Activated T-cell treated with anti-CD3 and anti-CD28 coated beads, Interleukin-2, amount 50 U/mL, for 72 hours (primary cell): ENCODE measurements around the gene MYL3. TPM values are rescaled to one million over a fixed set of nuclear protein-coding genes. Genes with fewer than 3 reads are reported as not detected.
"Not testable (repeated sequence)": the region's sequence is repeated elsewhere in the genome, so short reads cannot be mapped to it uniquely, and the experiment has no call there.

Experiments used
- ATAC-seq, 2 donors: fragments of 150-1000 bp; cut with Tn5 transposase; replicated peaks in 1 of 2; 2 replicates each; pipeline ENCODE4 v1.10.0; 2021; ENCODE audit warnings: moderate library complexity in 2 of 2, mild to moderate bottlenecking in 1 of 2
- DNase-seq, 2 donors: peaks; one replicate each; pipeline ENCODE4 v3.0.0; 2021 to 2022; ENCODE audit warnings: mixed read lengths in 1 of 2
- H3K27ac Mint-ChIP-seq: one replicate; pipeline ENCODE4 v1.8.0; 2022; ENCODE audit warnings: mild to moderate bottlenecking, moderate library complexity, mixed read lengths
- H3K27me3 Mint-ChIP-seq: one replicate; pipeline ENCODE4 v1.8.0; 2022; ENCODE audit warnings: low read depth, mixed read lengths
- H3K36me3 Mint-ChIP-seq, 2 donors: one replicate each; pipeline ENCODE4 v1.8.0; 2022; ENCODE audit warnings: mixed read lengths in 2 of 2, mild to moderate bottlenecking in 1 of 2; ENCODE audit not compliant: insufficient read depth in 2 of 2
- H3K4me1 Mint-ChIP-seq: one replicate; pipeline ENCODE4 v1.8.0; 2022; ENCODE audit warnings: low read depth, mixed read lengths
- H3K4me3 Mint-ChIP-seq, 2 donors: one replicate each; pipeline ENCODE4 v1.8.0; 2022; ENCODE audit warnings: mild to moderate bottlenecking in 2 of 2, mixed read lengths in 2 of 2, moderate library complexity in 2 of 2
- H3K9me3 Mint-ChIP-seq, 2 donors: one replicate each; pipeline ENCODE4 v1.8.0; 2022; ENCODE audit warnings: mixed read lengths in 2 of 2
- total RNA-seq, 2 donors: library from RNA; stranded (reverse); gene quantifications; one replicate each; pipeline ENCODE4 v1.2.3, GENCODE V29; 2022

Gene MYL3
- total RNA-seq = not detected

DNA sequence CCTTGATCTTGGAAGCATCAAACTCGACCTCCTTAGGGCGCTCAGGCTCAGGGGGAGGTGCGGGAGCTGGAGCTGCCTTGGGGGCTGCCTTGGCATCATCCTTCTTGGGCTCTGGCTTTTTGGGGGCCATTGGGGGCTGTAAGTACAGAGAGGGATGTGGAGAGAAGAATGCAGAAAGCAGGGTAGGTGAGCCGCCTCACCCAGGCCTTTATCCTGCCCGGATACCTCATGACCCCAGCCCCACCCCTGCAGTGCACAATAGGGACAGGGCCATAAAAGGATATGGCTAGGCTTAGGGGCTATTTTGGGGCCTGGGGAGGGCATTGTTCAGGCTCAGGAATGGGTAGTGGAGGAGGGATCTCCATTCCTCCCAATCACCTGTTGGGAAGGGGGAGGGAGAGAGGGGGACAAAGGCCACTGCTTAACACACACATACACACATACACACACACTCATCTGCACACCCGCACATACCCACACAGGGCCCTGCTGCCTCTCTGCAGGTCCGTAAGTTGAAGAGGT lies at the start of gene MYL3:
TSS of gene MYL3 (minus strand) at position 184 of the 522 bp plus-strand sequence. CDS start at position 130, 54 bp downstream.
- DNase-seq (no peak), ATAC-seq (no peak)
- no peaks in the 10 kb centered on the region for H3K27me3 Mint-ChIP-seq
- no peak within 1 kb of the TSS for H3K27ac Mint-ChIP-seq
- no peaks in the 10 kb centered on the region for H3K9me3 Mint-ChIP-seq
- no peaks in the 10 kb centered on the region for H3K4me1 Mint-ChIP-seq
- no peak within 1 kb of the TSS for H3K4me3 Mint-ChIP-seq
- no peaks in the 10 kb centered on the region for H3K36me3 Mint-ChIP-seq

DNA sequence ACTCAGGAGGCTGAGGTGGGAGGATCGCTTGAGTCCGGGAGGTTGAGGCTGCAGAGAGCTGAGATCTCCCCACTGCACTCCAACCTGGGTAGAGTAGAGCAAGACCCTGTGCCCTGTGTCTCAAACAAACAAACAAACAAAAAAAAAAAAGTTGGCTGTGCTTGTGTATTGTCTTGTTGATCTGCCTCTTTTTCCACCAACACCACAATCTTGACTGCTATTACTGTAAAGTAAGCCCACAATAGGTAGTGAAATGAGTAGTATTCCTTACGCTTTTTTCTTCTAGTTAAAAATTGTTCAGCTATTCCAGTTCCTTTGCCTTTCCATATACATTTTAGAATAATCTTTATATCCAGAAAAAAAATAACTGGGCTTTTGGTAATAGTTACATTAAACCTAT lies 49.7 kb upstream of the MYL3 start:
- ATAC-seq (peak; percentile 35 to 59), DNase-seq (no peak)
- Mint-ChIP-seq H3K27ac (no peak overlapping the region), H3K4me3 (no peak overlapping the region), H3K9me3 (peaks cover 2% of the 10 kb centered on the region in 2 donors), H3K36me3 (peaks cover 3 to 11% of the 10 kb centered on the region in 2 donors), H3K27me3 (no peaks in the 10 kb centered on the region), H3K4me1 (peaks cover 38% of the 10 kb centered on the region)

DNA sequence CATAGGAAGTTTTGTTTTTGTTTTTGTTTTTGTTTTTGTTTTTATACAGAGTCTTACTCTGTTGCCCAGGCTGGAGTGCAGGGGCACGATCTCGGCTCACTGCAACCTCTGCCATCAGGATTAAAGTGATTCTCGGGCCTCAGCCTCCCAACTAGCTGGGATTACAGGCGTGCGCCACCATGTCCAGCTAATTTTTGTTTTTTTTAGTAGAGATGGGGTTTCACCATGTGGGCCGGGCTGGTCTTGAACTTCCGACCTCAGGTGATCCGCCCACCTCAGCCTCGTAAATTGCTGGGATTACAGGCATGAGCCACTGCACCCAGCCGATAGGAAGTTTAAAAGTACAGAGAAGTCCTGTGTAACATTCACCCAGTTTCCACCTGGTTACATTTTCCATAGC lies 47.7 kb upstream of the MYL3 start:
- not testable (repeated sequence) for ATAC-seq, H3K9me3 Mint-ChIP-seq, H3K36me3 Mint-ChIP-seq, H3K27ac Mint-ChIP-seq, H3K27me3 Mint-ChIP-seq, H3K4me3 Mint-ChIP-seq, DNase-seq
- peaks cover 28% of the 10 kb centered on the region for H3K4me1 Mint-ChIP-seq

DNA sequence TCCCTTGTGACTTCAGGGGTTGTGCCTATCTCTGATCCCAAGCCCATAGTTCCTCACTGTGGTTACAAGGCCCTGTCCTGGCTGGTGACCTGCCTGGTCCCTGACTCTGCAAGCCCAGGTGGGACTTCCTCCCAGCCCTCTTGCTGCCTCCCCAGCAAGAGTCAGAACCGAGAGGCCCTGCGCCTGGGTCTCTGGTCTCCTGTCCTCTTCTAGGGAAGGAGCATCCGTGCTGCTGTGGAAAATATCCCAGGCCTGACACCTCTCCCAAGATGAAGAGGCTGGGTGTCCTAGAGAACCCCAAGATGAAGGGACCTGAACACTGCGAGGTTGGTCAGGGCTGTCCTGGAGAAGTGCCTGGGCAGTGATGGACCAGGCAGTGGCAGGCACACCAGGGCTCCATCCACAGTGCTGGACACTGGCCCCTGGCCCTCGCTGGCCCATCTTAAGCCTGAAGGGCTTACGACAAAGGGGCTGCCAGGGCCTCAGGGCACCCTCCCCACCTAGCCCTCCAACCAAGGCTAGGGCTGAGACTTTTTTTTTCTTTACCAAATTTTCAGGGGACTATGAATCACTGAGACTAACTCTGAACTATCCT lies 47.0 kb upstream of the MYL3 start:
- ATAC-seq = no peak
- no peak overlapping the region for H3K27ac Mint-ChIP-seq
- peaks cover 21% of the 10 kb centered on the region for H3K4me1 Mint-ChIP-seq
- no peak for DNase-seq
- no peaks in the 10 kb centered on the region for H3K27me3 Mint-ChIP-seq
- H3K36me3 Mint-ChIP-seq = no peaks in the 10 kb centered on the region
- no peak overlapping the region for H3K4me3 Mint-ChIP-seq
- no peaks in the 10 kb centered on the region for H3K9me3 Mint-ChIP-seq

DNA sequence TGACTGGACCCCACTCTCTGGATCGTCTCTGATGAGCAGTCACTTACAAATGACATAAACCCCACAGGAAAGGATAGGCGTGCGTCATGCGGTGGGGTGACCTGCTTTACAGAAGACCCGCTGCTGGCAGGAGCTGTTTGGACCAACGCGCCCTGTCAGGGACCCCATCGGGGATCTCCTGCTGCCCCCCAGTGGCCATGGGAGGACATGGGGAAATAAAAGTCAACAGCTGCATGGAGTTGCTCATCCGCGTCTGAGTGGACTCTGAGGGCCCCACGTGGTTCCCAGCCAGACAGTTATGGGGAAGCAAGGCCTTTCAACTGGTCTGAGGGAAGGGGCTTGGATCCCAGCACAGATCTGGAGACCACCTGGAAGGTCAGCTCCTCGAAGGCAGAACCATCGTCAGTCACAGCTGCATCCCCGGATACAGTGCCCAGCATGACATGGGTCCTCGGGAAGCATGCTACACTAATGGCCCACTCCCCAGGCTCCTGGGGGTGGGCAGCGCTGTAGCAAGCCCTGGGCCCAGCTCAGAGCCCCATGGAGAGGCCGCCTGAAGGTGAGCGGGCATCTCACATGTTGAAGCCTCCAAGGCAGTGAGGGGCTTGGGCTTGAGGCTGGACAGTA lies 46.4 kb upstream of the MYL3 start:
- Mint-ChIP-seq H3K27me3 (no peaks in the 10 kb centered on the region), H3K9me3 (no peaks in the 10 kb centered on the region), H3K4me1 (peaks cover 19% of the 10 kb centered on the region), H3K27ac (no peak overlapping the region), H3K4me3 (no peak overlapping the region), H3K36me3 (no peaks in the 10 kb centered on the region)
- ATAC-seq (peak; percentile 75 to 82), DNase-seq (peak; percentile 84 to 86)

DNA sequence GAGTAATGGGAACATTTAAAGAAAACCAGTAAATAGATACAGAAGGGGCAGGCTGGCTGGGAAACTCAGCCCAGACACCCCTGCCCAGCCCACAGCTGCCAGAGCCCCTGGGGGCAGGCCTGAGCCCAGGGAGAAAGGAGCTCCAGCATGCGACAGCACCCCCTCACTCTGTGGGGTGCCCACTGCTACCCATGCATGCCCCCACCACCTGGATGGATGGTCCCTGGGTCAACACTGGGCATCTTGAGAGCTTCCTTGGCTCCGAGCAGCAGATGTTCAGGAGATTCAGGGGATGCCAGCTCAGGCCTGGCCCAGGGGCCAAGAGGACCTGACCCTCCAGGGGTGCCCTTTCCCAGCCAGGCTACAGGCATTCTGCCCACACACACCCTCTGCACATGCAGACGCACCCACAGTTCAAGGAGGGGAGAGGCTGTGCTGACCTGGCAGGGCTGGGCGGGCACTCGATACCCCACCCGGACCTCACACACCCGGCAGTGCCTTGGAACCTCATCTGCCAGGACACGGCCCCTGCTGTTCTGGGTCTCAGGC lies 45.8 kb upstream of the MYL3 start:
- Mint-ChIP-seq H3K27ac (no peak overlapping the region), H3K36me3 (no peaks in the 10 kb centered on the region), H3K4me1 (peaks cover 18% of the 10 kb centered on the region), H3K27me3 (no peaks in the 10 kb centered on the region), H3K4me3 (no peak overlapping the region), H3K9me3 (no peaks in the 10 kb centered on the region)
- DNase-seq (no peak), ATAC-seq (no peak)

DNA sequence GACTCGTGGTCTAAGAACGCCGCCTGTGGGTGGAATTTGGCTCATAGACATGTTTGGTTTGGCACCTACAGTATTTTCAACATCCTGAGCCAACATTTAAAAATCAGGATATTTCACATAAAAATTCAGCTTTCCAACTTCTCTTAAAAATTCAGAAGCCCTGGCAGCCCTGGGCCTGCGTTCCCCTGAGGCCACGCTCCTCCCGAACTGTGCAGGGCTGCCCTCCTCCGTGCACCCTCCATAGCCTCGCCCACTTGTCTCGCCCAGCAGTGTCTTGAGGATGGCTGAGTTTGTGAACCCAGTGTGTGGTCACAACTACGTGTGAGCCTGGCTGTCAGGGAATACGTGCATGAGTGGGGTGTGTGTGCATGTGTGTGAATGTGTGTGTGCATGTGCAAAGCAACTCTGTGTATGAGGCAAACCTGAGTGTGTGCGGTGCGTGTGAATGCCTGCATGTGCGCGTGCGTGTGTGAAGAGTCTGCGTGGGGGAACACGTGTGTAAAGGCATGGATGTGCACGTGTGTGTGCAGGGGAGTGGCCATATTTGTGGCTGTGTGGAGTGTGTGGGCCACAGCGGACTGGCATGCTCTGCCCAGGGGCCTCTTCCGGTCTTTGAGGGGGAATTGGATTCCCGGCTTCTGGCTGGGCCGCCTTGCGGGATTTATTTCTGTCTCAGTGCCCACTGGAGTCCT lies 45.2 kb upstream of the MYL3 start:
- Mint-ChIP-seq H3K36me3 (no peaks in the 10 kb centered on the region), H3K4me1 (peaks cover 12% of the 10 kb centered on the region), H3K27ac (no peak overlapping the region), H3K4me3 (no peak overlapping the region), H3K9me3 (no peaks in the 10 kb centered on the region), H3K27me3 (no peaks in the 10 kb centered on the region)
- no peak for DNase-seq
- no peak for ATAC-seq

DNA sequence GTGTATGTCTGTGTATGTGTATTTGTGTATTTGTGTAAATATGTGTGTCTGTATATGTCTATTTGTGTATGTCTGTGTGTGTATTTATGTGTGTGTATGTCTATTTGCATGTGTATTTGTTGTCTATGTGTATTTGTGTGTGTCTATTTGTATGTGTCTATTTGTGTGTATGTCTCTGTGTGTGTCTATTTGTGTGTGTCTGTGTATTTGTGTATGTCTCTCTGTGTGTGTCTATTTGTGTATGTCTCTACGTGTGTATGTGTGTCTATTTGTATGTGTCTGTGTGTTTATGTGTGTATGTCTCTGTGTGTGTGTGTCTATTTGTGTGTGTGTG lies 44.7 kb upstream of the MYL3 start:
- Mint-ChIP-seq H3K36me3 (no peaks in the 10 kb centered on the region), H3K4me1 (peaks cover 7% of the 10 kb centered on the region), H3K27ac (no peak overlapping the region), H3K4me3 (no peak overlapping the region), H3K9me3 (no peaks in the 10 kb centered on the region), H3K27me3 (no peaks in the 10 kb centered on the region)
- ATAC-seq (no peak), DNase-seq (no peak)

DNA sequence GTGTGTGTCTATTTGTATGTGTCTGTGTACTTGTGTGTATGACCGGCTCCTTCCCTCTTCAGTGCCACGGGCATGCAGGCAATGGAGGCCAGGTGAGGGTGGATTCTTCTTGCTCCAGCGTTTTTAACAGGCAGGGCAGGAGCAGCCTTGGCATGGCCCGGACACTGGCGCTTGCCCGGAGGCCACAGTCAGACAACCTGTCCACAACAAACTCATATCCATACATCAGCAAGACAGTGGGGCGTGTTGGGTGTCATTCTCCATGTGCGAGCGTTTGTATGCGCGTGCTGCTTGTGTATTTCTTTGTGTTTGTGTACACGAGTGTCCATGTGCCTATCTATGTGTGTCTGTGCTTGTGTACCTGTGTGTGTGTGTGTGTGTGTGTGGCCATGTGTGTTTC lies 44.0 kb upstream of the MYL3 start:
- H3K27ac Mint-ChIP-seq = no peak overlapping the region
- ATAC-seq = no peak
- DNase-seq = no peak
- H3K4me1 Mint-ChIP-seq = peaks cover 4% of the 10 kb centered on the region
- H3K27me3 Mint-ChIP-seq = no peaks in the 10 kb centered on the region
- H3K9me3 Mint-ChIP-seq = no peaks in the 10 kb centered on the region
- H3K4me3 Mint-ChIP-seq = no peak overlapping the region
- H3K36me3 Mint-ChIP-seq = no peaks in the 10 kb centered on the region

DNA sequence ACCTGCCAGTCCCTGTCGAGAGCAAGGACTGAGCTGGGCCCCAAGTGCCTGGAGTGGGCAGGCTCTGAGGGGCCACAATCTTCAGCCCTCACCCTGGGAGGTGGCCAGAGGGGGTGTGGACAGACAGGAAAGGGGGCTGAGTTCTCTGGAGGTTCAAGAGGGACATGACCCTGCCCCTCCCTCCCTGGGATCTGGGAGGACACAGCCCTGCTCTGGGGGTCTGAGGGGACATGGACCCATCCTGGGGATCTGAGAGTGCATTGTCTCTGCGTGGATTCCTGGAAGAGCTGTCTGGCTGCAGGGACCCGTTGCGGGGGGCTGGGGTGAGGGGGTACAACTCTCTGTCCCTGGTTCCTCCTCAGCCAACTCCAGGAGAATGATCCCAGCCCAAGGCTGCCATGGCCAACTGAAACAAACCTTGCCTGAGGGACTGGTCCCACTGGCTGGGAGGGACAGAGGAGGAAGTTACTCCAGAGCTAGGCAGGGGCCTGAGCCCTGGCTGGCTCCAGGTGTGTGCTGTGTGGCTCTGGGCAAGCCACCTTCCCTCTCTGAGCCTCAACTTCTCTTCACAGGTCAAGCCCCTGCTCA lies 43.3 kb upstream of the MYL3 start:
- H3K27me3 Mint-ChIP-seq = no peaks in the 10 kb centered on the region
- H3K27ac Mint-ChIP-seq = no peak overlapping the region
- H3K4me1 Mint-ChIP-seq = peaks cover 4% of the 10 kb centered on the region
- H3K36me3 Mint-ChIP-seq = no peaks in the 10 kb centered on the region
- DNase-seq (no peak), ATAC-seq (no peak)
- H3K4me3 Mint-ChIP-seq = no peak overlapping the region
- no peaks in the 10 kb centered on the region for H3K9me3 Mint-ChIP-seq

DNA sequence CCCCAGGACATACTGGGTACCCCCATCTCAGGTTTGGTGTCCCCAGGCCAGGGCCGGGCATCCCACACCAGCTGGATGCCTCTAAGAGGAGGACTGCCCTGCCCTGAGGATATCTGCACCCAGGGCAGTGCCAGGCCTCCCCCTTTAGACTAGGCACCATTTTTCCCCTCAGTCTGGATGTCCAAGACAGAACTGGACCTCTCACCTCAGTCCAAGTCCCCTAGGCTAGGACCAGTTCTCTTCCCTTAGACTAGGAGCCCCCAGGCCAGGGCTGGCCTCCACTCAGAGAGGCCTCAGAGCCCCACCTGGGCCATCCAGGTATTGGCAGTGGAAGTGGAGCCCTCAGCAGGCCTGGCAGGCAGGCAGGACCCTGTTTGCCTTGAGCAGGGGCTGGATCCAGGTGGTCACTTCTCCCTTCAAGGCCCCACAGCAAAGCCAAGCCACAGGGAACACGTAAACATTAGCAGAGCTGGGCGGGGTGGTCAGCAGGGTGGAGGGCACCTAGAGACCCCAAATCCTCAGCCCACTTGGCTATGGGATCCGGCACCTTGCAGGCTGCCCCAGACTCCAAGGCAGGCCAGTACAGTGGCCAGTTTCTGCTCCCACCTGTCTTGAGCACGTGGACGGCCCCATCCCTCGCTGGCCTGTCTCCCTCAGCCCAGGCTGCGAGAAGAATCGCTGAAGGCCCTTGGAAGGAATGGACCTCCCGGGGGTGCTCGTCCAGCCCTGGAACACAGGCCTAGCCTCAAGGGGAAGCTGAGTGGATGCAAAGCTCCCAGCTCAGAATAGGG lies 42.6 kb upstream of the MYL3 start:
- Mint-ChIP-seq H3K27ac (no peak overlapping the region), H3K9me3 (no peaks in the 10 kb centered on the region), H3K27me3 (no peaks in the 10 kb centered on the region), H3K4me1 (peaks cover 4% of the 10 kb centered on the region), H3K4me3 (no peak overlapping the region), H3K36me3 (no peaks in the 10 kb centered on the region)
- ATAC-seq = no peak
- no peak for DNase-seq

DNA sequence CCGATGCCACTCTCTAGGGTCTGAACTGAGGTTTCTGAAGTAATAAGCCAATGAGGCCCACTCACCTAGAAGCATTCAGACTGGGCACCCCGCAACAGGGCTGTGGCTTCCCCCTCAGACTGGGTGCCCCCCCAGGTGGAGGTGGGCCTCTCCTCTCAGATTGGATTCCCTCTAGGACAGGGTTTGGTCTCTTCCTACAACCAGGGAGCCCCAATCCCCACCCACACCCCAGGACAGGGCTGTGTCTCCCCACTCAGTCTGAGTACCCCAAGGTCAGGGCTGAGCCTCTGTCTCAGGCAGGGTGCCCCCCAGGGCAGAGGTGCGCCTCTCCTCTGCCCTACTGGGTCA lies 41.9 kb upstream of the MYL3 start:
- no peak overlapping the region for H3K27ac Mint-ChIP-seq
- H3K4me3 Mint-ChIP-seq = no peak overlapping the region
- H3K4me1 Mint-ChIP-seq = peaks cover 4% of the 10 kb centered on the region
- ATAC-seq = no peak
- H3K36me3 Mint-ChIP-seq = no peaks in the 10 kb centered on the region
- H3K27me3 Mint-ChIP-seq = no peaks in the 10 kb centered on the region
- H3K9me3 Mint-ChIP-seq = no peaks in the 10 kb centered on the region
- no peak for DNase-seq
